HAP-1 (cell line): ENCODE data around the gene LACRT.
A peak's percentile ranks its signal among the peaks of the same experiment; 100 is the strongest.

Experiments used
- DNase-seq, 2 experiments: peaks; one replicate each; pipeline ENCODE4 v3.0.0-alpha.2; 2016 to 2020; ENCODE audit warnings: low spot score in 2 of 2
- H3K27me3 ChIP-seq: fragments of 250-450 bp; sonication (Bioruptor Pico); 2 replicates; pipeline ENCODE4 v1.5.1; 2020; ENCODE audit warnings: low read depth, mild to moderate bottlenecking, moderate library complexity
- H3K36me3 ChIP-seq: fragments of 250-450 bp; sonication (Bioruptor Pico); replicated peaks from 2 replicates; pipeline ENCODE4 v1.5.1; 2020; ENCODE audit warnings: mild to moderate bottlenecking
- H3K4me1 ChIP-seq: fragments of 250-450 bp; sonication (Bioruptor Pico); 2 replicates; pipeline ENCODE4 v1.5.1; 2020; ENCODE audit warnings: mild to moderate bottlenecking
- H3K4me3 ChIP-seq: fragments of 250-450 bp; sonication (Bioruptor Pico); 2 replicates; pipeline ENCODE4 v1.5.1; 2020; ENCODE audit warnings: mild to moderate bottlenecking, moderate library complexity
- H3K9me3 ChIP-seq: fragments of 250-450 bp; sonication (Bioruptor Pico); 2 replicates; pipeline ENCODE4 v1.5.1; 2020; ENCODE audit warnings: mild to moderate bottlenecking, moderate library complexity
- in situ Hi-C: fragments of 300-500 bp; cut with MboI; formaldehyde crosslinking; loops from 3 replicates; pipeline ENCODE4 v1.14.3; 2020; ENCODE audit warnings: low sequenced_read_pairs, inconsistent platforms, mixed read lengths

LACRT gene

DNA sequence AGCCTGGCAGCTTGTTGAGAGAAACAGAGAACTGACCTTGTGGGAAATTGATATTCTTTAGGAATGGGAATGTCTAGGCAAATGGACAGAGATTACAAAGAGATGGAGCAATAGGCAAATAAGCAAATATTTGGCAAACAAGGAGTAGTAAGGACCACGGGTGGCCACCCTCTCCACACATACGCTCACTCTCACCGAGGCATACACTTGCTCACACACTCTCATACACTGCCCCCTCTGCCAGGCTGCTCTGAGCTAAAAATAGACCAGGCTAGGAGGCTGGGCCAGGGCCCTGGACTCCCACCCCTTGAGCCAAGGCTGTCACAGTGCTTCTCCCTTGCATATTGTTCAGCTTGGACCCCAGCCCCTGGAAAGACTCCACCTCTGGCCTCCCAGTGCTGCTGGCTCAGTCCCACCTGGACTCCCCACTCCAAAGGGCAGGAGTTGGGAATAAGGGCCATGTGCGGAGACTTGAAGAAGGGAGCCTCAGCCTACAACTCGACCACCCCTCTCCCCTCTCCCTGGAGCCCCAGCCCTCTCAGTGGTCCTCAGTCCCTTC, 47.3 kb downstream of the LACRT start:
- Histone ChIP-seq H3K4me3 (peak overlapping the region; percentile 41), H3K9me3 (no peaks in the 10 kb centered on the region), H3K27me3 (no peaks in the 10 kb centered on the region; the same call in 1 of the 2 replicates), H3K36me3 (no peaks in the 10 kb centered on the region), H3K4me1 (no peaks in the 10 kb centered on the region)
- no peak for DNase-seq
- in situ Hi-C loops = no loop called here

DNA sequence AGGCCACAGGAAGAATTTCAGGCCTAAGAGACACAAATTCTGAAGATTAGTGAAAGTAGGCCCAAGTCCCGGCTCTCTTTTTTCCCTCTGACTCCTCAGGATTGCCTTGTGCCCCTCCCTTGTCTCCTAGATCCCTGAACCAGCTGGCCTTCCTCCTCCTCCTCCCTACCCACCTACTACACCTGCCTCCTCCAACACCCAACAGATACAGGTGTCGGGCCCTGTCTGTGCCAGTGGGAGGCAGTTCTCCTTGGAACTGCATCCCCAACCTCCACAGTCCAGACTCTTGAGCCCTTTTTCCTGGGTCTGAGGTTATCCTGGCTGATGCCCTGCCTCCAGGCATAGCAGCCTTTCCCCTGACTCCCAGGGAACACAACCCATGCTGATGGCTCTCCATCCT, 48.1 kb downstream of the LACRT start:
- no peaks in the 10 kb centered on the region for H3K9me3 ChIP-seq
- no peak for DNase-seq
- in situ Hi-C loops = no loop called here
- no peaks in the 10 kb centered on the region for H3K4me1 ChIP-seq
- H3K27me3 ChIP-seq = no peaks in the 10 kb centered on the region; the same call in 1 of the 2 replicates
- no peak overlapping the region for H3K4me3 ChIP-seq
- no peaks in the 10 kb centered on the region for H3K36me3 ChIP-seq

DNA sequence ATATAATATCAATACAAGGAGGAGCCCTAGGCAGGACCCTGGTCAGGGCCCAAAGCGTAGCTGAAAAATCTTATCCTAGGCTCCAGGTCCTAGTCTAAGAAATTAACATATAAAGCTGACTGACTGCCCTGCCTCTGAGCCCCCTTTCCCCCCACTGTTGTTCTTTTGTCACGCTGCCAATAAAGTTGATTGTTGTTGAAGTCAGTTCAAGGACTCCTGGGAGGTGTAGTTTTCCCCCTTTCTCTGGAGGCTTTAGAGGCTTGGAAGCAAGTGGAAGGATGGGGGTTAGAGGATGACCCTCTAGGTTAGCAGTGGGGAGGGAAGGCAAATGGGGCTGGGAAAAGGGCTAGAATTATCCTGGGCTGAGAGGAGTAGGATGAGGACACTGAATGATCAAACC, 49.5 kb downstream of the LACRT start:
- DNase-seq = no peak
- H3K9me3 ChIP-seq = no peaks in the 10 kb centered on the region
- H3K27me3 ChIP-seq = no peaks in the 10 kb centered on the region; the same call in 1 of the 2 replicates
- no peaks in the 10 kb centered on the region for H3K36me3 ChIP-seq
- no peaks in the 10 kb centered on the region for H3K4me1 ChIP-seq
- in situ Hi-C loops = no loop called here
- no peak overlapping the region for H3K4me3 ChIP-seq

DNA sequence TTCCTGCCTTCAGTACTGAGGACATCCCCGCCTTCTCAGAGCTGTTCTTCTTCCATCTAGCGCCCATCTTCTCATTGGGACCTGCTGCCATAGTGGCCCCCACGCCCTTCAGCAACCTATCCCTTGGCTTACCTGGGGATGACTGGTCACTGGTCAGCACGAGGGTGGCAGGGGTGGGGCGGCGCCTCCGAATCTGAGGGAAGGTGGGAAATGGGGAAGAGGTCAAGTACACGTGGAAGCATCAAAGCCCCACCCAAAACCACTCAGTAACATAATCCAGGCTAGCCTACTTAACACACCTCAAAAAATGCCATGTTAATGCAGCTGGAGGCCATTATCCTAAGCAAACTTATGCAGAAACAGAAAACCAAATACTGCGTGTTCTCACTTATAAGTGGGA, 50.6 kb downstream of the LACRT start:
- no peaks in the 10 kb centered on the region for H3K9me3 ChIP-seq
- DNase-seq = no peak
- no peaks in the 10 kb centered on the region; the same call in 1 of the 2 replicates for H3K27me3 ChIP-seq
- in situ Hi-C loops = no loop called here
- no peaks in the 10 kb centered on the region for H3K4me1 ChIP-seq
- no peaks in the 10 kb centered on the region for H3K36me3 ChIP-seq
- no peak overlapping the region for H3K4me3 ChIP-seq

DNA sequence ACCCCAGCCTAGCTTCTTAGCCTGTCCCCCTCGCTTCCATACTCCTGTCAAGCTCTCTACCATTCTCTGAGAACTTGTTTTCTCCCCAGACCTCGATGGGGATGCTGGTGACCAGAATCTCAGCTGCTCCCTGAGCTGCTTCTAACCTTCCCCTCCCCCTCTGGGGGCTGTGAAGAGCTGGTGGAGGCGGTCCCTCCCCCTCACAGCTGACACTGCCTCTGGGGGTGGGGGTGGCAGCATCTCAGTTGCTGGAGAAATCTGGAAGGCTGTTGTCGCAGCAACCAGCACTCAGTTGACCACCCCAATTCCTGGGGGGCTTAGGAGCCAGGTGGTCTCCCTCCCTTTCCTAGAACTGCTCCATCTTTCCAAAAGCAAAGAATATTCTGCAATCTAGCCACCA, 51.0 kb downstream of the LACRT start:
- in situ Hi-C loops = no loop called here
- Histone ChIP-seq H3K36me3 (no peaks in the 10 kb centered on the region), H3K27me3 (no peaks in the 10 kb centered on the region), H3K9me3 (no peaks in the 10 kb centered on the region), H3K4me1 (no peaks in the 10 kb centered on the region), H3K4me3 (no peak overlapping the region)
- DNase-seq = no peak

DNA sequence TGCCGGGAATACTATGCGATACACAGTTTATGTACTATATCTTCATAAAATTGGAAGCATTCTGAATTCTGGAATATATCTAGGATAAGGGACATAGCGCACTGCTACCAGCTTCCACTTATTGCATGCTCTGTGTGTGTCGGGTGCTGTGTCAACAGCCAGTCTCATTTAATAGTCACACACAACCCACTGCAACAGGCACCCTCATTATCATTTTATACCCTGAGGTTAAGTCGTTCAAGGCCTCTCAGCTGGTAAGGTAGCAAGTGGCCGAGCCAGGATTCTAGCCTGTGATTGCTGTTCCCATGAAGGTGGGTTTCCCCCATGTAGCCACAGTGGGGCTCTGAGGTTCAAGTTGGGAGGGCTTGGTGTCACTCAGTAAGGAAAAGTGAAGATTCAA, 53.3 kb downstream of the LACRT start:
- Histone ChIP-seq H3K9me3 (no peaks in the 10 kb centered on the region), H3K36me3 (no peaks in the 10 kb centered on the region), H3K4me1 (no peaks in the 10 kb centered on the region), H3K4me3 (no peak overlapping the region), H3K27me3 (no peaks in the 10 kb centered on the region)
- DNase-seq = no peak
- in situ Hi-C loops = no loop called here
